GM12872 (cell line): ENCODE measurements around the gene CHADL.

ENCODE experiments used
- TF ChIP-seq, protein P1 (sequence below): IDR thresholded peaks from 3 replicates; pipeline ENCODE4 v1.5.1; 2011; ENCODE audit warnings: low read depth, mild to moderate bottlenecking, low read length, moderate library complexity; ENCODE audit not compliant: insufficient read depth

Gene CHADL

DNA sequence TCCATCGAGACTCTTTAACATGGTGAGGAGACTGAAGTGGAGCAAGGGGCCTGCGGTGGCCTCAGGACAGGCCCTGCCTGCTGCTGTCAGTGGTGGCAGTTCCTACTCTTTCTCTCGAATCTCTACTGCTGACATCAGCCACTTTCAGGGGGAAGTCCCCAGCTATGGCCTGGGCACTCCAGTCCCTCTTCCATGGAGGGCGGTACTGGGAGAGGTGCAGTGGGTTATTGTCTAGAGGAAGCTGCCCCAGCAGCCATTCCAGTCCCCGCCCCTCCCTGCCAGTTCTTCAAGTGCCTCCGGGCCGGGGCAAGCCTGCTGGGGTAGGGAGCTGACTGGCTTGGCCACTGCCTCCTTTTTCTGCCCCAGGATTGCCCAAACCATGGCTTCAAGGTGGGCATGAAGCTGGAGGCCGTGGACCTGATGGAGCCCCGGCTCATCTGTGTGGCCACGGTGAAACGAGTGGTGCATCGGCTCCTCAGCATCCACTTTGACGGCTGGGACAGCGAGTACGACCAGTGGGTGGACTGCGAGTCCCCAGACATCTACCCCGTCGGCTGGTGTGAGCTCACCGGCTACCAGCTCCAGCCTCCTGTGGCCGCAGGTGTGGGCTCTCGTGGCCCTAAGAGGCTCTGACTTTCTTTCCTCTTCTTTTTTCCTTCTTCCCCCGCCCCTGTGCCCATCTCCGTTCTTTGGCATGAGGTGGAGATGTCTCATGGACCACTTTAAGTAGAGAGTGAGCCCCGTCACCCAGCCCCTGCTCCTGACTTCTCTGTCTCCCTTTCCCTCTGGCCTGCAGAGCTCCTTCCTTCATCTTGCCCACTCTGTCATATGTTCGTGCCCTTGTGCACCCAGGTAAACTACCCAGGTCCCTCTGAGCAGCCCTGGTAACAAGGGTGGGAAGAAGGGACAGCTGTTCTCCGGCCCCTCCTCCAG is 13.7 kb downstream of the CHADL start:
- TF ChIP-seq, protein P1, sequence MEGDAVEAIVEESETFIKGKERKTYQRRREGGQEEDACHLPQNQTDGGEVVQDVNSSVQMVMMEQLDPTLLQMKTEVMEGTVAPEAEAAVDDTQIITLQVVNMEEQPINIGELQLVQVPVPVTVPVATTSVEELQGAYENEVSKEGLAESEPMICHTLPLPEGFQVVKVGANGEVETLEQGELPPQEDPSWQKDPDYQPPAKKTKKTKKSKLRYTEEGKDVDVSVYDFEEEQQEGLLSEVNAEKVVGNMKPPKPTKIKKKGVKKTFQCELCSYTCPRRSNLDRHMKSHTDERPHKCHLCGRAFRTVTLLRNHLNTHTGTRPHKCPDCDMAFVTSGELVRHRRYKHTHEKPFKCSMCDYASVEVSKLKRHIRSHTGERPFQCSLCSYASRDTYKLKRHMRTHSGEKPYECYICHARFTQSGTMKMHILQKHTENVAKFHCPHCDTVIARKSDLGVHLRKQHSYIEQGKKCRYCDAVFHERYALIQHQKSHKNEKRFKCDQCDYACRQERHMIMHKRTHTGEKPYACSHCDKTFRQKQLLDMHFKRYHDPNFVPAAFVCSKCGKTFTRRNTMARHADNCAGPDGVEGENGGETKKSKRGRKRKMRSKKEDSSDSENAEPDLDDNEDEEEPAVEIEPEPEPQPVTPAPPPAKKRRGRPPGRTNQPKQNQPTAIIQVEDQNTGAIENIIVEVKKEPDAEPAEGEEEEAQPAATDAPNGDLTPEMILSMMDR: no peak

DNA sequence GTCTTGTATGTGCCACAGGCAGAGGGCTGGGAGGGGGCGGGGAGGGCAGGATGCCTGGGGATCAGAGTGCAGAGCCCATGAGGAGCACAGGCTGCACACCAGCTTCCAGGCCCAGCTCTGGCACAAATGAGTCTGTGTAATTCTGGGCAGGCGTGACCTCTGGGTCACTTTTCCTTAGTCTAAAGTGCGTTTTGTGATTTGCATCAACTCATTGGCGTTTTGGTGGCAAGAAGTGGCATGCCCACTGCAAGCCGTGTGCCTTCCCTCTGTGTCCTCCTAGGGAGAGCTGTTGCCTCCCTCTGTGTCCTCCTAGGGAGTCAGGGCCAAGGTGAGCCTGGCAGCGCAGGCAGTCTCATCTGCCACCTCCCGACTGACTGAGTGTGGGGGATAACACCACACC is 17.2 kb downstream of the CHADL start:
- TF ChIP-seq, protein P1: no peak

DNA sequence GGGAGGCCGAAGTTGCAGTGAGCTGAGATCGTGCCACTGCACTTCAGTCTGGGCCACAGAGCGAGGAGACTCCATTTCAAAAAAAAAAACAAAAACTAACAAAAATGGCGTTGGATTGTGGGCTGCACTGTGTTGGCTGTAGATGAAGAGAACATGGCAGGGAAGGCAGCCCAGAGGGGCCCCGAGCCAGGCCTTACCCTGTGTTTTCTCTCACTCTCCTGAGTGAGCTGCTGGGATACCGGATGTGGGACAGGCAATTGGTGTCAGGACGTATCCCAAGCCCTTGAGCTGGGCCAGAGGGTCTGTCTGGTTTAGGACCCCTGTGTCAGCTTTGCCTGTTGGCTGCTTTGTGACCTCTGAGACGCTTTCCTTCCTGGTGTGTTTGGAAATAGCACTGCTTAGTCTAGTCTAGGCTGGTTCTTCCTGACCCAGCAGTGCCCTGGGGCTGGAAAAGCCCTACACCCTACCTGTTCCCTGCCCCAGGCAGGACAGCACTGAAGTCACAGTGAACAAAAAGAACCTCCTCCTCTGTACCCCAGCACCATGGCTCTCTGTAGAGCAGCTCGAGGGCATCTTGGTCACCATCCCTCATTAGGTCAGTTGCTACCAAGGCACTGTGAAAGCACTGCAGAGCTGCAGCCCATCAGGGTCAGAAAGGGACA is 17.8 kb downstream of the CHADL start:
- TF ChIP-seq, protein P1: no peak

DNA sequence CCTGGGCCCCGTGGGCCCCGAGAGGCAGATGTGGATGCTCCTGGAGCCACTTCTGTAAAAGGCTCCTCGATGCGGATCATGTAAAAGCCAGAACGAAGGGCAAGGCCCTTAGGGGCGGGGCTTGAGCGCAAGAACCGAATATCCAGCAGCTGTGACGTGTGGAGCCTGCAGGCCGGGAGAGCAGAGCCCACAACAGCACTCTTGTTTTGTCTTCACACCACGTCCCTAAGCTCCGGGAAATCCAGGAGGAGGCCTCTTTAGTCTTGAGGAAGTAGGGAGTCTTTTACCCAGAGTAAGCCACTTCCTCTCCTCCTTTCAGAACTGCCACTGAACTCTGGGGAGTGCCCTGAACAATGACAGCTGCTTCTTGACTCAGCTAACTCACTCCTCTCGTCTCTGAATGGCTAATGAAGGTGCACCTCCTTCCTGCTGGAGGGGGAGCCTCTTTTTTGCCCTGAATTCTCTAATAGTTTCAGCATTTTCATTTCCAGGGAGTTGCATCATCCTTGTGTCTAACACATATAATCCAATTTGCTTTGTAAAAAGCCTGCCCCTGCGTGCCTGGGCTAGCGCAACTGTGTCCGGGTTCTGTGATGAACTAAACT is 23.1 kb downstream of the CHADL start:
- TF ChIP-seq, protein P1: no peak

DNA sequence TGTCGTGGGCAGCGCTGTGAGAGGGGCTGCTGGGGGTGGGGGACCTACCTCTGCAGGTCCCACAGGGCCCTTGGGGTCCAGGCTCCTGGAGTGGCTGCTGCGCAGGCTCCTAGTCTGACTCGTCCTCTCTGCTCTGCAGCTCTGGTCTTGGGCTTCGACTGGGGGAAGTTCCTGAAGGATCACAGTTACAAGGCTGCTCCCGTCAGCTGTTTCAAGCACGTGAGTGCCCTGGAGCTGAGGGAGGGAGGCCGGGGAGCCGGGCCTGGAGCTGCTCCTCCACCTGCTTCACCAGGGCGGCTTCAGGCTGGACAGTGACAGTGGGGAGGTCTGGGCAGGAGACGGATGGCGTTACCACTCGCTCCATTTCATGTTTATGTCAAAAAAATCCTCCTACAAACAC is 23.7 kb downstream of the CHADL start:
- TF ChIP-seq, protein P1: no peak

DNA sequence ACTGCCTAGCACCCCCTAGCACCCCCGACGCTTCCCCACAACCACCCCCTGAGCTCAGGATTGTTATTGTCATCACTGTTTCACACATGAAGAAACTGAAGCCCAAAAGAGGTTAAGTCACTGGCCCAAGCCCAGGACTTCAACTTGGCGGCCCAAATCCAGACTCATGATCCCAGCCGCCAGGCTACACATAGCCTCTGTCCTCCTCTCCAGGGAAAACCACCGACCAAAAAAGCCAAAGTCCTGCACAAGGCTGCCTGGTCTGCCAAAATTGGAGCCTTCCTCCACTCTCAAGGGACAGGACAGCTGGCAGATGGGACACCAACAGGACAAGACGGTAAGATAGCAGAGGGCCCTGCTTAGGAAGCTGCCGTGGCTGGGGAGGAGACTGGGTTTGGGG is 24.8 kb downstream of the CHADL start:
- TF ChIP-seq, protein P1: no peak

DNA sequence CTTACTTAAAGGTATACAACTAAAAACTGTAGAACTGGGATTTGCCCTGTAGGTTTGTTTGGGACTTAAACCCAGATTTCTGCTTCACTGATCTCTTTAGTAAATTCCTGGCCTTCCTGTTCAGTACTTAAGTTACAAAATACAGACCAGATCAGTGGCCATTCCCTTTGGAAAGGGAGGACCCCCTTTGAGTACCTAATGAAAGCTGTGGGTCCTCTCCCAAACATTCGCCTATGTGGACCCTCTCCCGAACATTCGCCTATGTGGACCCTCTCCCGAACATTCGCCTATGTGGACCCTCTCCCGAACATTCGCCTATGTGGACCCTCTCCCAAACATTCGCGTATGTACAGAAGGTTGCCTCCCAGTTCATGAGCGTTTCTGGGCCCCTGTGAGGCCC is 25.3 kb downstream of the CHADL start:
- TF ChIP-seq, protein P1: no peak
